WTC11 (cell line): ENCODE results near the gene SLC4A9. TPM values are rescaled to one million over a fixed set of nuclear protein-coding genes. Genes with fewer than 3 reads are reported as not detected.

Experiments used
- ATF3 ChIP-seq: sonication (generic); formaldehyde crosslinking; conservative IDR thresholded peaks from 2 replicates; pipeline ENCODE4 v1.8.1; 2022; ENCODE audit warnings: mild to moderate bottlenecking, missing genetic modification reagents
- CTCF ChIP-seq: fragments of 200-600 bp; IDR thresholded peaks from 2 replicates; pipeline ENCODE4 v1.8.0; 2022; ENCODE audit warnings: antibody characterized with exemption
- E2F4 ChIP-seq: sonication (generic); formaldehyde crosslinking; IDR thresholded peaks from 2 replicates; pipeline ENCODE4 v1.8.1; 2022; ENCODE audit warnings: low read depth, mild to moderate bottlenecking, moderate library complexity, missing genetic modification reagents, borderline replicate concordance
- ERG ChIP-seq: fragments of 250-450 bp; sonication (Bioruptor Pico); IDR thresholded peaks from 2 replicates; pipeline ENCODE4 v1.8.0; 2021; ENCODE audit warnings: mild to moderate bottlenecking
- GABPB1 ChIP-seq: sonication (generic); formaldehyde crosslinking; IDR thresholded peaks from 2 replicates; pipeline ENCODE4 v1.8.1; 2023; ENCODE audit warnings: mild to moderate bottlenecking, missing genetic modification reagents
- GTF2I ChIP-seq: fragments of 250-450 bp; sonication (Bioruptor Pico); conservative IDR thresholded peaks from 2 replicates; pipeline ENCODE4 v1.4.0; 2021; ENCODE audit warnings: mild to moderate bottlenecking
- MAX ChIP-seq: sonication (generic); formaldehyde crosslinking; IDR thresholded peaks from 2 replicates; pipeline ENCODE4 v1.8.0; 2022; ENCODE audit warnings: mild to moderate bottlenecking, missing genetic modification reagents
- MXD4 ChIP-seq: fragments of 250-450 bp; sonication (Bioruptor Pico); IDR thresholded peaks from 2 replicates; pipeline ENCODE4 v1.8.0; 2021; ENCODE audit warnings: mild to moderate bottlenecking, moderate library complexity, borderline replicate concordance
- NR1H2 ChIP-seq: sonication (generic); formaldehyde crosslinking; IDR thresholded peaks from 2 replicates; pipeline ENCODE4 v1.9.0; 2021; ENCODE audit warnings: mild to moderate bottlenecking, moderate library complexity, missing genetic modification reagents
- PRDM15 ChIP-seq: sonication (generic); formaldehyde crosslinking; IDR thresholded peaks from 2 replicates; pipeline ENCODE4 v1.8.0; 2022; ENCODE audit warnings: missing genetic modification reagents
- PREB ChIP-seq: sonication (generic); formaldehyde crosslinking; IDR thresholded peaks from 2 replicates; pipeline ENCODE4 v1.8.1; 2022; ENCODE audit warnings: mild to moderate bottlenecking, missing genetic modification reagents, moderate library complexity, borderline replicate concordance
- USF1 ChIP-seq: sonication (generic); formaldehyde crosslinking; IDR thresholded peaks from 2 replicates; pipeline ENCODE4 v1.8.0; 2022; ENCODE audit warnings: mild to moderate bottlenecking, missing genetic modification reagents
- ZNF416 ChIP-seq: fragments of 250-450 bp; sonication (Bioruptor Pico); IDR thresholded peaks from 2 replicates; pipeline ENCODE4 v1.9.0; 2021; ENCODE audit warnings: mild to moderate bottlenecking, inconsistent platforms
- ZNF512 ChIP-seq: sonication (generic); formaldehyde crosslinking; IDR thresholded peaks from 2 replicates; pipeline ENCODE4 v1.8.1; 2022; ENCODE audit warnings: missing genetic modification reagents, borderline replicate concordance
- total RNA-seq: library from RNA; stranded (reverse); gene quantifications from 3 replicates; pipeline ENCODE4 v1.2.3, GENCODE V29; 2021

The SLC4A9 gene
- total RNA-seq, 1 experiment from 2014 or later, result 0.37 TPM

GRCh38 chr5:140362875-140363630, 3.1 kb downstream of the SLC4A9 start (continued):
- TF ChIP-seq CTCF (peak; percentile 96), GTF2I (no peak), USF1 (no peak), MAX (CRISPR knock-in tag) (peak; percentile 63), ZNF512 (CRISPR knock-in tag) (no peak), GABPB1 (CRISPR knock-in tag) (peak; percentile 50; the same call in 1 of the 2 replicates), MXD4 (CRISPR knock-in tag) (no peak), ERG (CRISPR knock-in tag) (no peak; the same call in 1 of the 2 replicates), ATF3 (no peak), ZNF416 (no peak), PRDM15 (CRISPR knock-in tag) (no peak), PREB (CRISPR knock-in tag) (no peak), E2F4 (CRISPR knock-in tag) (no peak), NR1H2 (CRISPR knock-in tag) (no peak)
